HG02973 (cell line): ENCODE data around the gene GNB1L.

ENCODE experiments used
- ATAC-seq: cut with Tn5 transposase; IDR thresholded peaks from one replicate; pipeline ENCODE4 v1.9.1; 2021; ENCODE audit warnings: moderate library complexity; ENCODE audit not compliant: unreplicated experiment

GNB1L gene

GRCh38 chr22:19825904-19826618 is 28.6 kb downstream of the GNB1L start:
- no peak for ATAC-seq

- ATAC-seq: no peak
Measured at GRCh38 chr22:19824926-19825339, 29.7 kb downstream of the GNB1L start.

- ATAC-seq: no peak
Measured at GRCh38 chr22:19824212-19824925, 30.3 kb downstream of the GNB1L start.

- ATAC-seq: no peak
Measured at GRCh38 chr22:19823902-19824211, 30.8 kb downstream of the GNB1L start.

GRCh38 chr22:19823191-19823901 is 31.3 kb downstream of the GNB1L start:
- no peak for ATAC-seq

- ATAC-seq: no peak
Measured at GRCh38 chr22:19822301-19823117, 32.2 kb downstream of the GNB1L start.

GRCh38 chr22:19821523-19822300 is 33.0 kb downstream of the GNB1L start:
- no peak for ATAC-seq

GRCh38 chr22:19820880-19821522 is 33.7 kb downstream of the GNB1L start:
- ATAC-seq: no peak

- no peak for ATAC-seq
Measured at GRCh38 chr22:19819911-19820879, 34.5 kb downstream of the GNB1L start.

GRCh38 chr22:19819208-19819910 is 35.3 kb downstream of the GNB1L start:
- no peak for ATAC-seq

- ATAC-seq: no peak
Measured at GRCh38 chr22:19818324-19819207, 36.1 kb downstream of the GNB1L start.

- ATAC-seq: no peak
Measured at GRCh38 chr22:19816372-19817119, 38.1 kb downstream of the GNB1L start.

GRCh38 chr22:19815823-19816290 is 38.8 kb downstream of the GNB1L start:
- no peak for ATAC-seq

GRCh38 chr22:19815093-19815822 is 39.4 kb downstream of the GNB1L start:
- ATAC-seq: no peak

GRCh38 chr22:19814428-19814827 is 40.2 kb downstream of the GNB1L start:
- no peak for ATAC-seq

- no peak for ATAC-seq
Measured at GRCh38 chr22:19812910-19813309, 41.8 kb downstream of the GNB1L start.
